HG03558 (cell line): ENCODE measurements around the gene FARS2.

ENCODE experiments used
- ATAC-seq: cut with Tn5 transposase; IDR thresholded peaks from one replicate; pipeline ENCODE4 v1.9.1; 2021; ENCODE audit warnings: moderate number of reproducible peaks; ENCODE audit not compliant: unreplicated experiment; ENCODE audit errors: extremely low read depth

Gene FARS2

DNA sequence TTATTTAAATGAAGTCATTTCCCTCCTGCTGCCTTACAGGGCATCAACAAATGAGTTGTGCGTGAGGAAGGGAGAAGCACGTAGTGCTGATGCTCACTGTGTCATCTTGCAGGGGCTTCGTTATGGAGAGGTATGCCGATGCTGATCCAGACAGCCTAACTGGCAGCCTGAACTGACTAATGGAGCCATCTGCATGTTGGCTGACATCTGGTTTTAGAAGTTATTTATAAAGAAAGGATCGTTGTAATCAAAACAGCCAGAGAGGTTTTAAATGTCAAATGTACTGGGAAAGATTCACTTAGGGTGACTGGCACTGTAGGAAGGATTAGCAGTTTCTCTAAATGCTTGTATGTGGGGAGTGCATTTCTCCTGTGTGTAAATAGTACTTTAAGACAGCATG, 54.6 kb downstream of the FARS2 start:
- ATAC-seq, result no peak

DNA sequence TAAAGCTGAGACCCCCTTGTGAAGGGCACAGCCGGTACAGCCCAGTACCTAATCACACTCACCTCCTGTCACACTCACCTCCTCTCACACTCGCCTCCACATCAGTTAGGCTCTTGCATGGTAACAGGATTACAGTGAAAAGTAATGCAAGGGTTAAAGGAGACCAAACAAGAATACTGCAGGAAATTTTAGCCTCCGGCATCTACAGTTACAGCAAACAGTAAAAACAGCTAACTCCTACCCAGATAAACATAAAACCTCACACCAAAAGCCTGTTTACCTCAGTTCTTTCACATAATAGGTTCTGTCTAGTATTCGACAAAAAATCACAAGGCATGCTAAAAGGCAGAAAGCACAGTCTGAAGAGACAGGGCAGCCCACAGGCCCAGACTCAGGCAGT, 55.6 kb downstream of the FARS2 start:
- no peak for ATAC-seq

- ATAC-seq, result no peak
Observed at GRCh38 chr6:5318617-5319272, 57.4 kb downstream of the FARS2 start.

GRCh38 chr6:5323979-5324378, 62.7 kb downstream of the FARS2 start:
- no peak for ATAC-seq

GRCh38 chr6:5325173-5325572, 63.9 kb downstream of the FARS2 start:
- no peak for ATAC-seq

- no peak for ATAC-seq
Observed at GRCh38 chr6:5326022-5326641, 64.8 kb downstream of the FARS2 start.

- ATAC-seq, result no peak
Observed at GRCh38 chr6:5328800-5329199, 67.5 kb downstream of the FARS2 start.

DNA sequence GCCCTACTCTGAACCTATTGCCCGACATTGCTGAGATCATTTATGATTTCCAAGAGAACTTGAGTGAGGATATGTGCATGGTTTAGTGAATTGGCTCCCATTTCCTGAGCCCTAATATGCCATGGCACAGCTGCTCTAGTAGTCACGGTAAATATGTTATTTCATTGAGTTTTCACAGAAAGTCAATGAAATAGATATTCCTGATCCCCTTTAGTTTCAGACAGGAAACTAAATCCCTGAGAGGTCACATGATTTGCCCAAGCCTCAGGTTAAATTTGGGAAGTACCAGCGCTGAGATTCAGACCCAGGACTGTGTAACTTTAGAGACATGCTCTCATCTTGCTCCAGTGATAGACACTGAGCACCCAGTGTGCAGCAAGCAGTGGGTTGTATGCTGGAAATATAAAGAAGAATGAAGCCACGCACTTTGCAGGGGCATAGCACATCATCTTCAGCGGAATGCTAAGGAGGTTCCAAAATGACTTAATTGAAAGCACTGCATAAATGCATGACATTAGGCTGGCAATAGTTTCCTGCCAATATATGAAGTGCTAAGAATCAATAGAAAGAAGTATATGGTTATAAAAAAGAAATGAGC, 70.6 kb downstream of the FARS2 start:
- ATAC-seq, result no peak

DNA sequence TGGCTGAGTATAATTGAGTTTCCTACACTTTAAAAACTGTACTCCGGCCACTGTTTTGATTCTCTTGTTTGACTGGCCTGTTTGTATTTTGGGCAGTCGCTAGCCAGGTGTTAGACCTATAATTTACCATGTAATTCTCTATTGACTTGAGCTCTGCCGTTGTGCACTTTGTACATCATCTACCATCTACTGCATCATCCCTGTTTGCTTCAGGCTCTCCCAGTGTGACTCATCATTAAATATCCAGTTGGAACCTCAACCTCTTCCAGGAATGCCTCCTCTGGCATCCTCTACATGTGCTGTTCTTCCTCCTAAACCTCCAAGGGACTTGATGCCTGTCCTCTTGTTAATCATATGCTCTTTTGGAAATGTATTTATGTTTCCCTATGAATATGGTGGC, 72.3 kb downstream of the FARS2 start:
- no peak for ATAC-seq

DNA sequence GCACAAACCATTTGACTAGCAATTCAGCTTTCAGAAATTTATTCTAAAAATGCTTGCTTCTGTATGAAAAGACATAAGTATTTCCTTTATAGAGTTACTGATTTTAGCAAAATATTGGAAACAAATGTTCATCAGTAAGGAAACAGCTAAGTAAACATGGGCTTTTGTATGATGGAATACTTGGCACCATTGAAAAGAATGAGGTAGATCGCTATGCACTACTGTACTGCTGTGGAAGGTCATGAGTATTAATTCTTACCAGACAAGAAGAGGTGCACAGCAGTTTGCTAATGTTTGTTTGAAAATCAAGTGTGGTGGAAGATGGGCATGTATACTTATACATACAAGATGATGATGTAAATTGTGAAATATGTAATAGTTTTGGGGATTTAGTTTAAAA, 73.0 kb downstream of the FARS2 start:
- ATAC-seq, result no peak

DNA sequence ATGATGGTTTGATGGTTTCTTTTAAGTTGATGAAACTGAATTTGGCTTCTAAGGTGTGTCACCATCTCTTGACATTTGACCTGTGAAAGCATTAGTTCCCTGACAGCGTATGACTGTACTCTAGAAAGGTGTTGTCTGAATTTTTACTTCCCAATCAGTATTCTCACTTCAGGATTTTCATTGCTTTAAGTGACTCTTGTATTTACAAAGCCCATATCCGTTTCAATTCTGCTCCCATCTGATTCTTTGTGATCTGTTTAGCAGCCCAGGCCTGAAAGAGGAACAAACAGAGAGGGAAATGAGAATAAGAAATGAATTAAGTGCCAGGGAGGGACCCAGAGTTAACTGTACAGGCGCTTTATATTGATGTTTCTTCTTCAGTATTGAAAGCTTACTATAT, 73.7 kb downstream of the FARS2 start:
- ATAC-seq, result no peak

GRCh38 chr6:5337573-5337972, 76.3 kb downstream of the FARS2 start:
- ATAC-seq, result no peak

DNA sequence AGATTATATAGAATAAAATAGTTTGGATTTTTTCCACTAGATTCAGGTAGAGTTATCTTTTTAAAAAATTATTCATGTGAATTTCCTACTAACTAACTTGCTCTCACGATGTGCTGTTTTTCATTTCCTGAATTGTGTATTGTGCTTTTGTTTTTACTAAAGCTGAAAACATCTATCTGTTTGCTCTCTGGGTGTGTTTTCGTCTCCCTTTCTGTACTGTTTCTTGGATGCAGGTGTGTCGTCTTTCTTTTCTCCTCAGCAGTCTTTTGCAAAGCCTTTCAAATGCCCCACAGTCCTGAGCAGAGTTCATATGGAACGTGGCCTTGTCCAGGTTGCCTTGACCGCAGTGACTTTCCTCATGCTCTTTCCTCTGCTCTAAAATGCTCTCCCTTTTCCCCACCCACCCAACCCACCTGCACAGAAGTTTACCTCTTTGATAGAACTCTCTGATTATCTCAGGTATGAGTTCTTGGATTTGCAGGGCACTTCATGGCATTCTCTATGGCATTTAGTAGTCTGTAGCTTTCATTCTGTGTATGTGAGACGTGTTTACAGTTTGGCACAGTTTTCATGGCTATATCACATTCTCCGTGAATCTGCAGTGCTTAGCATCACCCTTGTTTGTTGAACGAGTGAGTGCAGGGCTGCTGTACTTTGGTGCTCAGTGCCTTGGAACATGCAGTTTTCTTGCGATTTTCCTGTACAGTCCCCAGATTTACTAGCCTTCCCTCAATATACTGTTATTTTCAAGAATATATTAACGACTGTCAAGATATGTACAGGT, 77.1 kb downstream of the FARS2 start:
- no peak for ATAC-seq

GRCh38 chr6:5339786-5340185, 78.5 kb downstream of the FARS2 start:
- no peak for ATAC-seq

- ATAC-seq, result no peak
Observed at GRCh38 chr6:5341845-5342244, 80.5 kb downstream of the FARS2 start.

- no peak for ATAC-seq
Observed at GRCh38 chr6:5343998-5344397, 82.7 kb downstream of the FARS2 start.

DNA sequence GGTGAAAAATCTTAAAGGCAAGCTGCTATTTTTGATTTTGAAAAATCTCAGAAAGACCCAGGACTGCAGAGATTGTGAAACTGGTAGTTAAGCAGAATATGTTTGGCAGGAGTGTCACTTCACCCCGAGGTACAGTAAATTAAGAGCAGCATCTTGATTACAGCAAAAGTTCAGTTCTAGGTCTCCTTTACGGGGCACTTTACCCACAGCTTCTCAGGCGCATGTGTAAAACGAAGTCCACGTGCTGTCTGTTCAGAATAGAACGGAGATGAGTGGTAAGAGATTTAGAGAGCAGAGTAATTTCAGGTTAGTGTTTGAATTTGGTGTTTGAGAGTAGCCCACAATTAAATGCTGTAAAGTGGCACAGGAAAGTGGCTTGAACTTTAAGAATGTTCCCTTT, 84.0 kb downstream of the FARS2 start:
- no peak for ATAC-seq

DNA sequence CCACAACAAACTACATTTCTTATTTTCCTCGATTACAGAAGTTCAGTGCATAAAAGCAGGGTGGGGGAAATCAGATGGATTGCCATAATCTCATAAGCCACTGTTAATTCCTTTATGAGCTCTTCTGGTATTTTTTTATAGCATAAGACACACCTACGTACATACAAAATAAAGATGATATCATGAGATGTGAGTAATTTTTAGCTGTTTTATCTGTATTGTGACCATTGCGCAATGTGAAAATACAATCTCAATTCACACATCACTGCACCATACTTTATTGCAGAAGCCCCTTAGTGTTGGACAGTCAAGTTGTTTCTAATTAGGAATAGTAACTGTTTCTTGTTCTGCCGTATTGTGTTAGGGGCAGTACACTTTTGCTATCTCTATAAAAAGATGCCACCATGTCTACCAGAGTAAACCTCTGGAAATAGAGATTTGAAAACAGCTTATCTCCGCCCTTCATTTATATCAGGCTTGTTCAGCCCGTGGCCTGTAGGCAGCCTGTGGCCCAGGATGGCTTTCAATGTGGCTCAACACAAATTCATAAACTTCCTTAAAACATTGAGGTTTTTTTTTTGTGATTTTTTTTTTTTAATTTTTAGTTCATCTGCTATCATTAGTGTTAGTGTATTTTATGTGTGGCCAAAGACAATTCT, 90.4 kb downstream of the FARS2 start:
- no peak for ATAC-seq

- ATAC-seq, result no peak
Observed at GRCh38 chr6:5353971-5354370, 92.7 kb downstream of the FARS2 start.

DNA sequence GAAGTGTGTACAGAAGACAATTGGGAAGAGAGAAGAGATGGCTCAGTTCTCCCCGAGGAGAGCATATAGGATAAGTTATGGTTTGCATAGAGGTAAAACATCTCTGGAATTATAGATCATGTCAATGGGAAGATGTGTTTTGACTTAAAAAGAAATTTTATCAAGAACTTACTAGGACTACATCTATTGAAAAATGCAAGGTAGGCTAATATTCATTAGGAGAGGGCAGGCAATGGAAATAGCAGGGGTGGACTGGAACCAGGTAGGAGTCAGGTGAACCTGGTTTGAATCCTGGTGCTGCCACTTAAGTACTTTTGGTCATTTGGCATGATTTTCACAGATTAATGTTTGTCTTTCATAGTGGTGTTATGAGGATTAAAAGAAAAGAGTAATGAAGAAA, 96.2 kb downstream of the FARS2 start:
- ATAC-seq, result no peak

DNA sequence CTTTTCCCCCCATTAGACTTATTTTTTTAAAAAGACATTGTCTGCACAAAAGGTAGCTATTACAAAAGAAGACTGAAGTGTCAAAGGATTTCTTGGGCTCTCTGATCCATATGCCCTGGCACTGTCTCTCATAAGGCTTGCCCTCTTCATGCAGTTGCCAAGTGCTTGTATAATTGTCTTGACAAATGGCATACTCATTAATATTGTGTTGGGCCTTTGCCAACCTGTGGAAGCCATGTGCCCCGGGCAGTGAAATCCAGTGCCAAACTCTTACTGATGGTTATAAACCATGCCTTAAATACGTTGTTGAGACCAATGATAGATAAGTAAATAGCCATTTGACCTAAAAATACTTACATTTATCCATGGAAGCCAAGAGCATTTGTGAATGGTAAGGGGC, 98.1 kb downstream of the FARS2 start:
- ATAC-seq, result no peak
